Panc1 (cell line): ENCODE results near the gene BOD1L2. TPM values are rescaled to one million over a fixed set of nuclear protein-coding genes. Genes with fewer than 3 reads are reported as not detected.

Experiments used
- ATAC-seq: fragments of 200-7000 bp; cut with Tn5 transposase; 2 replicates; pipeline ENCODE4 v1.9.1; 2020; ENCODE audit warnings: mild to moderate bottlenecking, moderate library complexity
- BruUV-seq: library from RNA; stranded (reverse); fragments of 400-500 nt; replicated peaks from 2 replicates; lab custom pipeline; 2021; lab: Mats Ljungman, UMichigan
- CTCF ChIA-PET: fragments of 300-600 bp; sonication (Branson Sonifier 250); formaldehyde crosslinking; loops from one replicate; lab custom pipeline; 2022; ENCODE audit warnings: antibody characterized with exemption; lab: Charles Lee
- POLR2A ChIA-PET: fragments of 300-600 bp; sonication (Branson Sonifier 250); formaldehyde crosslinking; loops from one replicate; lab custom pipeline; 2022; ENCODE audit warnings: antibody characterized with exemption; lab: Charles Lee
- DNase-seq: peaks from one replicate; pipeline ENCODE4 v3.0.0-alpha.2; 2010; ENCODE audit warnings: low read depth, low spot score
- H3K27ac ChIP-seq: 2 replicates; pipeline ENCODE4 v1.5.1; 2011; ENCODE audit warnings: mild to moderate bottlenecking, low read length, inconsistent platforms
- H3K27me3 ChIP-seq: fragments of 200-500 bp; sonication (Bioruptor generic); 2 replicates; pipeline ENCODE4 v1.6.0; 2014; ENCODE audit warnings: low read length, inconsistent platforms; ENCODE audit not compliant: control insufficient read depth, insufficient read depth
- H3K36me3 ChIP-seq: fragments of 200-500 bp; sonication (Bioruptor generic); 2 replicates; pipeline ENCODE4 v1.5.1; 2014; ENCODE audit warnings: inconsistent platforms, mild to moderate bottlenecking, low read length, moderate library complexity; ENCODE audit not compliant: control insufficient read depth, insufficient read depth
- H3K4me1 ChIP-seq: 2 replicates; pipeline ENCODE4 v1.5.1; 2011; ENCODE audit warnings: inconsistent platforms, mild to moderate bottlenecking, low read length, moderate library complexity; ENCODE audit not compliant: control insufficient read depth, insufficient read depth
- H3K4me3 ChIP-seq, 2 experiments: 2 replicates each; pipeline ENCODE4 v1.5.1; 2011 to 2012; ENCODE audit warnings: low read depth in 2 of 2, low read length in 2 of 2, mild to moderate bottlenecking in 2 of 2, inconsistent platforms in 1 of 2, moderate library complexity in 1 of 2
- H3K9me3 ChIP-seq: fragments of 200-500 bp; sonication (Bioruptor generic); 2 replicates; pipeline ENCODE4 v1.5.1; 2014; ENCODE audit warnings: low read depth, mild to moderate bottlenecking, inconsistent platforms, low read length, moderate library complexity; ENCODE audit not compliant: control insufficient read depth, insufficient read depth
- CTCF ChIP-seq: fragments of 450-650 bp; IDR thresholded peaks from 2 replicates; pipeline ENCODE4 v1.5.1; 2017; ENCODE audit warnings: mild to moderate bottlenecking
- POLR2AphosphoS5 ChIP-seq: IDR thresholded peaks from 2 replicates; pipeline ENCODE4 v1.6.1; 2012; ENCODE audit warnings: mild to moderate bottlenecking, low read depth, low read length, moderate library complexity
- REST ChIP-seq, 2 experiments: IDR thresholded peaks; 2 replicates each; pipeline ENCODE4 v1.6.1; 2011 to 2012; ENCODE audit warnings: low read depth in 2 of 2, control low read depth in 1 of 2, low read length in 1 of 2, mild to moderate bottlenecking in 1 of 2, moderate library complexity in 1 of 2; ENCODE audit not compliant: insufficient read depth in 1 of 2
- SIN3A ChIP-seq: IDR thresholded peaks from 2 replicates; pipeline ENCODE4 v1.6.1; 2012; ENCODE audit warnings: low read depth, mild to moderate bottlenecking, low read length, moderate library complexity, borderline replicate concordance; ENCODE audit not compliant: insufficient read depth
- TCF7L2 ChIP-seq: IDR thresholded peaks from 2 replicates; pipeline ENCODE4 v1.6.1; 2011; ENCODE audit warnings: mild to moderate bottlenecking, low read depth, low read length, inconsistent platforms
- in situ Hi-C: cut with HindIII; loops from 2 replicates; pipeline ENCODE4 v1.10.0; 2016; ENCODE audit warnings: low sequenced_read_pairs, low pct_unique_long_range_greater_than_20kb
- intact Hi-C: fragments of 100-400 bp; cut with micrococcal nuclease; formaldehyde crosslinking; loops from one replicate; pipeline ENCODE4 v1.10.0; 2022; ENCODE audit not compliant: unreplicated experiment
- total RNA-seq: library from RNA; stranded (reverse); gene quantifications from one replicate; pipeline ENCODE4 v1.2.1, GENCODE V29; 2021; ENCODE audit not compliant: unreplicated experiment

BOD1L2 gene
- total RNA-seq, 1 experiment from 2014 or later = not detected

- no peak for DNase-seq
- Histone ChIP-seq H3K4me3 (no peak overlapping the region), H3K36me3 (no peaks in the 10 kb centered on the region), H3K9me3 (no peaks in the 10 kb centered on the region), H3K27ac (no peak overlapping the region), H3K4me1 (no peaks in the 10 kb centered on the region), H3K27me3 (no peaks in the 10 kb centered on the region)
- no peak for ATAC-seq
- intact Hi-C loops = no loop called here
- BruUV-seq = no TSS peak
- in situ Hi-C loops = no loop called here
- TF ChIP-seq POLR2AphosphoS5 = no peak
- TF ChIP-seq CTCF = no peak
- no peak for TF ChIP-seq SIN3A
- no peak for TF ChIP-seq REST (IDR thresholded peaks at IDR 0.05; ENCODE audit: insufficient read depth in 1 of 2, low read depth in 2 of 2, low read length in 1 of 2)
- no peak for TF ChIP-seq TCF7L2
- CTCF ChIA-PET = no interaction called here
- POLR2A ChIA-PET = no interaction called here
Measured at GRCh38 chr18:57194070-57194469, 47.2 kb downstream of the BOD1L2 start.

DNA sequence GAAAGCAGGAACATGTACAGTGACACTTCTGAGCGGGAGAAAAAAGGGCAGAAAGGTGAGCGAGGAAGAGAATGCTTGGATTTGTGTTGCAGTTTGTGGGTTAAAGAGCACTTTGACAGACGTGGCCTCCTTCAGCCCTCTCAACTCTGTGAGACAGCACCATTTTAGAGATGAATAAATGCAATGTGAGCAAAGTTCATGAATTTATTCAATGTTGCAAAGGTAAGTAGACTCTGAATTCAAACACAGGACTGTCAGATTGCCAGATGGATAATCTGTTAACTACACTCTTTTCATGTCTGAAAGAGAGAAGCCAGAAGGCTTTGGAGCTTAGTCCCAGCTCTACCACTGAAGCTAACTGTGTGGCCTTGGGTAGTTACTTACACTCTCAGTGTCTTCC is 47.7 kb downstream of the BOD1L2 start:
- no TSS peak for BruUV-seq
- Histone ChIP-seq H3K27me3 (no peaks in the 10 kb centered on the region), H3K4me1 (no peaks in the 10 kb centered on the region), H3K4me3 (no peak overlapping the region), H3K36me3 (no peaks in the 10 kb centered on the region), H3K9me3 (no peaks in the 10 kb centered on the region), H3K27ac (no peak overlapping the region)
- ATAC-seq = no peak
- in situ Hi-C loops = no loop called here
- DNase-seq = no peak
- POLR2A ChIA-PET = no interaction called here
- CTCF ChIA-PET = no interaction called here
- intact Hi-C loops = no loop called here
- TF ChIP-seq CTCF (no peak), SIN3A (no peak), TCF7L2 (no peak), POLR2AphosphoS5 (no peak), REST (IDR thresholded peaks at IDR 0.05; ENCODE audit: insufficient read depth in 1 of 2, low read depth in 2 of 2, low read length in 1 of 2) (no peak)
